Fibroblast of upper back skin (primary cell): ENCODE results near the gene KRT85.

ENCODE experiments used
- DNase-seq: peaks from one replicate; pipeline ENCODE4 v3.0.0-alpha.2; 2013

KRT85 gene

DNA sequence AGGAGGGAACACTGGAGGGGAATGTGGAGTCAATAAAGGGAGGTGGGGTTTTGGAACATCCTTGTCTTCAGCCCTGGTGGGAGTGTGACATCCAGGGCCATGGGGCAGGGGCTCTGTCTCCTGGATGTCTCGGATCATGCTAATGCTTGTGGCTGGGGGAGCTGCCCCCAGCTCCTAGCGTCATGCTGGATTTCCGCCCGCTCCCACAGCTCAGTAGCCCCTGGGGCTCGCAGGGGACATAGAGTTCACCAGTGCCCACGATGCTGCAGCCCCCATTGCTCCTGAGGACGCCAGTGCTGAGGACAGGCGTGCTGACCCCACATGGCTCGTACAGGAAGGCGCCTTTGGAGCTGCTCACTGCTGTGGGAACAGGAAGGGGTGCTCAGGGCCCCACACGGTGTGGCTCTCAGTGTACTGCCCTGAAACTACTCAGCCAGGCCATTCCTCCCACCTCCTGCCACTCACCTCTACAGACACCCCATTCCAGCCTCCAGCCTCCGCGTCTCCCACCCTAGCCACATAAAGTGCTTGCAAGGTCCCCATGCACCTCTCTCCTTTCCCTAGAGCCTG is 27.6 kb upstream of the KRT85 start:
- DNase-seq = no peak

- no peak for DNase-seq
These were observed 25.3 kb upstream of the KRT85 start for GRCh38 chr12:52392465-52393007.

DNA sequence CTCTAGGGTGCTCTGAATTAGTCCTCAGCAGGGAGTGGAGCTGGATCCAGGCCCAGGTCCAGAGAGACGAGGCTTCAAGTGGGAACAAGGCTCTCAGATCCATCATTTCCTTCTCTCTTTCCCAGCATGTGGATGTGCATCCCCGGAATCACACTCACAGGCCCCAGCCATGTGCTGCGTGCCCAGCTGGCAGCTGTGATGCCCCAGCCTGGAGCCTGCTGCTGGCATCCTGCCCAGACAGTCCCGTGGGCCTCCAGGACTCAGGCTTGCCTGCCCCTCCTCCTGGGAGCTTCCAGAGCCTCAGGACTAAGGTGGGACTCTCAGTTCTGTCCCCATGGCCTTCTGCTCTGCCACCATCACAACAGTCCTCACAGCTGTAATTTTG is 24.3 kb upstream of the KRT85 start:
- DNase-seq = no peak

DNA sequence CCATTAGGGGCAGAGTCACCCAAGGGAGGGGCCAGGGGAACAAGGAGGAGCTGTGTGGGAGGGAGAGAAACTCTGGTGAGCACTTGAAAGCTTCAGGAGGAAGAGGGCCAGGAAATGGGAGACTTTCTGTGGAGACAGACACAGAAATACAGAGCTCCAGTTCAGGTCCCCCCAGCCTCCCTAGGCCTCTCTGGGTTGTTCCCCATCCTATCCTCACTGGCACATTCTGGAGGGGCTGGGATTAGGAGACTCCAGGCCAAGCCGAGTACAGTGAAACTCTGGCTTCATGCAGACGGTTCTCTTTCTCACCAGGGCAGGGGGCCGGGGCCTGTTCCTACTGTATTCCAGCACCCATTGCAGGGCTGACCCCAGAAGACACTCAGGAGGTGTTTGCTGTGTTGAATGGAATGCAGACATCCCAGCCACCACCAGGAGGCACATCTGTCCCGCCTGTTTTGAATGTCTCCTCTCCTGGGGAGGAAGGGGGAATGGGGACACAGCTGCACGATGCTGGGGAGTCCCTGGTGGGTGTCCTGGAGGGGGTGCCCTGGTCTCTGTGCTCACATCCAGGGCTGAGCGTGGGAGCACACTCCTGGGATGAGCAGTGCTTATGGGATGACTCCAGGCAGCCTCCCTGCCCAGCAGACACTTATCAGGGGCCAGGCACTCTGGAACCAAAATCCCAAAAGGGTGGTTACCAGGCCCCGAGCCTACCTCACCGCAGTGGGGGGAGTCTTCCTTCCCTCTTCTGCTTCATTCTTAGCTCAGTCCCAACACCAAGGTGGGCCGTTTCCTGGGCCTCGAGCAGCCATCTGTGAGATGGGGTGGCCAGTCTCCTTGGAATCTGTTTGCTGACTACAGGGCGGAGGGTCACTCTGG is 23.7 kb upstream of the KRT85 start:
- peak; percentile 35 for DNase-seq

DNA sequence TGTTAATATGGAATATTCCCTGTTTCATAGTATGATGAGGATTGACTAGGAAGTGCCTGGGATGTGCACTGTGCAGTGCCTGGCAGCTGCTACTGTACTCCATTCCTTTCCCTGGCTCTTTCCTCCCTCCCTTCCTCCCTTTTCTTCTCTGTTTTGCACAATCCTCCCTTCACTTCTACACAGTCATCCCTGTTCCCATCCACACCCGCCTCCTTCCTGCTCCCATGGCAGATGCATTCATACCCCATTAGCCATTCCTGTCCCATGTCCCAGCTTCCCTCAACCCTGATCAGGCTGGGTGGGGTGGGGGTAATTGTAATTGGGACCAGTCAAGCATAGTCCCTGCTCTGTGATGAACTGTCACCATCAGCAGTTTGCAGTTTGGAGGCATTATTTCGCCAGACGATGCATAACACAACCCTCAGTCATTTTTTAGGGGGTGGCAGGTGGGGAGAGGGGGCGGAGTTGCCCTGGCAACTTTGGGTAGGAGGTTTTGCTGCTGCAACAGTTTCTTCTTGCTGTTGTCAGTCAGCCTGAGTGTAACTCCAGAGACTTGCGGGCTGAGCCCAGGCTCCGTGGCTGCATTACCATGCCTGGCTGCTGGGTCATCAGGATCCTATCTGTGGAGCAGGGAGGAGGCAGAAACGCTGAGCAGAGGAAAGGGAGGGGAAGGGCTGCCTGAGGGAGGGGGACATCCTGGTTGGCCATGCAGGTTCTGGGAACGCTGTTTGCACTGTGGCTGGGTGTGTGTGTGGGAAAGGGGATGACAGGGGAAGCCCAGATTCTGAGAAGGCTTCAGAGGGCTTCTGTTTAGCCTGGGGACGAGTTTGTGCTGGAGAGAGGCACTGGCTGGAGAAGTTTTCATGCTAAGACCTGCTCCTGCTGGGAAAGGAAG is 22.3 kb upstream of the KRT85 start:
- peak; percentile 22 for DNase-seq

GRCh38 chr12:52387859-52388258 is 20.6 kb upstream of the KRT85 start:
- DNase-seq = no peak

GRCh38 chr12:52385226-52385702 is 18.0 kb upstream of the KRT85 start, which contains the start of gene KRT84:
KRT84 (minus strand) TSS chr12:52385652; CDS start chr12:52385585, 67 bp downstream.
- no peak for DNase-seq

DNA sequence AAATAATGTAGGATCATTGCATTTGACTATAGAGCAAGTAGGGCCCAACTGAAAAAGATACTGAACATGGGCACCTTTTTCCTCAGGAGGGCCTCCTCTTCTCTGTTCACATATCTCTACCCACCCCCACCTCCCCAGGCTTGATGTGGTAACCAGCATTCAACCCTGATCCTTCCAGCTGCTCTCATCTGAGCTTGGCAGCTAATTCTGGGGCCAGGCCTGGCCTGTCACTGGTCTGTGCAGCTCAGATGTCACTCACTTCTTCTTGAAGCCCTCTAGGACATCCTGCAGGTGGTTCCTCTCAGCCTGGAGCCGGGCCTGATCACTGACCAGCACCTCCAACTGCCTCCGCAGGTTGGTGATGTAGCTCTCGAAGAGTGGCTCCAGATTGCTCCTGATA is 16.1 kb upstream of the KRT85 start:
- no peak for DNase-seq

GRCh38 chr12:52382854-52383253 is 15.6 kb upstream of the KRT85 start:
- no peak for DNase-seq

DNA sequence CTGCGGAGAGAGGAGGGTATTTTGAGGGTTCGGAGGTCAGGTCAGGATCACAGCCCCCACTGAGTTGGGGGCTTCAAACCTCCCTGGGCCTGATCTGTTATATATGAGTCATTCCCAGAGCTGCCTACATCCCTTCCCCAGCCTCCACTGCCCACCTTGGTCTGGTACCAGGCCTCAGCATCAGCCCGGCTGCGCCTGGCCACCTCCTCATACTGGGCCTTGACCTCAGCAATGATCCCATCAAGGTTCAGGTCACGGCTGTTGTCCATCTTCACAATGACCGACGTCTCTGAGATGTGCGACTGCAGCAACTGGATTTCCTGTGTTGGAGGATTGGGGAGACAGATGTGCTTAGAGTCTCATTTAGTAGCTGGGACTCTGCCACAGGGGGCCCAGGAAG is 13.9 kb upstream of the KRT85 start:
- no peak for DNase-seq

GRCh38 chr12:52380271-52380694 is 13.0 kb upstream of the KRT85 start:
- DNase-seq = peak; percentile 28

GRCh38 chr12:52379536-52379935 is 12.3 kb upstream of the KRT85 start:
- no peak for DNase-seq

DNA sequence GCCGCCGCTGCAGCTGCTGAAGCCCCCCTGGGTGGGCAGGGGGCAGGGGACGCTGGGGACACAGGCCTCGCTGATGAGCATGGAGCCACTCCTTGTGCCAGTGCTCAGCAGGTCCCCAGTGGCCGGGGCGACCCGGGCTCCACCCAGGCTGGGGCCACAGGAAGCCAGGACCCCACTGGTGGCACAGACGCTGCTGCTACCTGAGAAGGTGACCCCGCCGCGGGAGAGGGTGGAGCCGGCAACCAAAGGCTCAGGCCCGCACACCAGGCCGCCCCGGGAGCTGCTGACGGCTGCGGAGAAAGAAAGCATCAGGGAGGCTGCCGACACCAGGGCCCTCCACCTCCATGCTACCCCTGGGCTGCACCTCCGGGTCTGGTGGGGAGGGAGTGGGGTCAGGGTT is 10.8 kb upstream of the KRT85 start:
- no peak for DNase-seq

GRCh38 chr12:52377266-52377665 is 10.0 kb upstream of the KRT85 start:
- no peak for DNase-seq

GRCh38 chr12:52372216-52373154 is 5.2 kb upstream of the KRT85 start:
- DNase-seq = peak; percentile 83

DNA sequence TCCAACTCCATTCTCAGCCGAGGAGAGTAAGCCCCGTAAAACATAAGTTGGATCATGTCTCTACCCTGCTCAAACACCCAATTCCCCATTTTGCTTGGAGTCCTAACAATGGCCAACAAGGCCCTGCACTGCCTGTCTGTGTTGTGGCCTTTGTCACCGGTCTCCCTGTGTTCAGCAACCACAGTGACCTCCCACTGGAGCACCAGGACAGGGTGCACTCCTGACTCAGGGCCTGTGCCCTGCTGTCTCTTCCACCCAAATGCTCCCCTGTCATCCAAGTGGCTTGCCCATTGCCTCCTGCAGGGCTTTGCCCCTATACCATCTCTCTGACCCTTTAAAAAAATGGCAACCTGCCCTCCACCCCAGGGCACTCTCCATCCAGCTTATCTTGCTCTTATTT is 4.4 kb upstream of the KRT85 start:
- DNase-seq = no peak

DNA sequence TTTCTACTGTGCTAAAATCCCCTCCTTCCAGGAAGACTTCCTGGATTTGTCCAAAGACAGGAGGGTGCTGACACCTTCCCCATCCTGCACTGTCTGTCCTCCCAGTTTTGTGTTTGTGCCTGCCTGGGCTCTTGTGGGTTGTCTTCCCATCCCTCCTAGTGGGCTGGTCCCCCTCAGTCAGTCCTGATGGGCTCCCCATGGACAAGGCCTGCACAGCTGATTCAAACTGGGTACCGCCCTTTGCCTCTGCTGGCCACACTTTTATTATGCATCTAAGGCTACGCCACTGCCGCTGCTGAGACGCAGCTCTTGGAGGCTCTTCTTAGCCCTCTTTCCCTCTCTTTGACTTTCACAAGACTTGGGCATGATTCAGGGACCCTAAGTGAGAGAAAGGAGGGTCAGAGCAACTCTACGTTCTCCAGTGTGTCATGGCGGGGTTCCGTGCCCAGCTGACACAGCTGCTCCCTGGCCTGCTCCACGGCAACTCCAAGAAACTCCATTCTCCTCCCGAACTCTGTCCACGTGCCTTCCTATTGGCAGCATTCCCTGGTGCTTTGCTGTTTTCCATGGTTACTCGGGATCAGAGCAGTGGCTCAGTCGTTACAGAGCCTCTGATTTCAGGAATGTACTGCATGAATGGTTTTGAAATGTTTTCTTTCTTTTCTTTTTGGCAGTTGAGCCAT is 3.8 kb upstream of the KRT85 start:
- DNase-seq = peak; percentile 71

DNA sequence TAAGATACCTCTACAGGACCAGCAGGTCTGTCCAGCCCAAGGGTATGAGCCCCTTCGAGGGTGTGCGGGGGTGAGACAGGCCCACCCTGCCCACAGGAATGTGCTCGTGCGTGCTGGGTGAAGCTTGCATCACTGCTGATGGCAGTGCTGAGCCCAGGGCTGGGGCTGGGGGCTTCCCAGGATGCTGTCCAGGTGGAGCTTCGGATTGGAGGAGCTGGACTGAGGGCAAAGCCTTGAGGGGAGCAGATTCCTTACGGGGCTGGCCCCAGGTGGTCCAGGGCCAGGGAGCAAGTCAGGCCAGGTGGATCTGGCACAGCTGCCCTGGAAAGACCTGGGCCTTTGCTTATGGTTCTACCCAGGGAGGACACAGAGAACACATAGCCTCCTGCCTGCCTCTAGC is 2.5 kb upstream of the KRT85 start:
- no peak for DNase-seq

- no peak for DNase-seq
These were observed 1.9 kb upstream of the KRT85 start for GRCh38 chr12:52369211-52369610.

- DNase-seq = no peak
These were observed 1.2 kb upstream of the KRT85 start for GRCh38 chr12:52368508-52368907.

- no peak for DNase-seq
These were observed 595 bp upstream of the KRT85 start for GRCh38 chr12:52367876-52368275.
